Body of pancreas (tissue), 4 donors: ENCODE results near the gene UFD1. TPM values are rescaled to one million over a fixed set of nuclear protein-coding genes. Genes with fewer than 3 reads are reported as not detected.
A peak's percentile ranks its signal among the peaks of the same experiment; 100 is the strongest.
"Not testable (repeated sequence)": the region's sequence is repeated elsewhere in the genome, so short reads cannot be mapped to it uniquely, and the experiment has no call there.

Source experiments
- ATAC-seq: fragments of 150-250 bp; one replicate; pipeline ENCODE4 v1.9.1; 2016
- DNase-seq, 4 donors: peaks; one replicate each; pipeline ENCODE4 v3.0.0-alpha.2; 2019
- H3K27ac ChIP-seq, 4 donors: fragments of 200-600 bp; sonication (generic); 1 replicate in 3 of 4; 2 replicates in 1 of 4; pipeline versions ENCODE4 v1.5.1 to v1.6.1; 2016 to 2019; ENCODE audit warnings: mild to moderate bottlenecking in 1 of 4, mixed read lengths in 1 of 4, moderate library complexity in 1 of 4
- H3K27me3 ChIP-seq, 2 donors: fragments of 200-600 bp; sonication (generic); one replicate each; pipeline ENCODE4 v1.6.0; 2016; ENCODE audit warnings: mild to moderate bottlenecking in 1 of 2
- H3K36me3 ChIP-seq, 2 donors: fragments of 200-600 bp; sonication (generic); replicated peaks in 1 of 2; 2 replicates each; pipeline ENCODE4 v1.5.1; 2016; ENCODE audit warnings: low read depth in 2 of 2; ENCODE audit not compliant: insufficient read depth in 1 of 2
- H3K4me1 ChIP-seq: fragments of 200-600 bp; sonication (generic); one replicate; pipeline ENCODE4 v1.6.0; 2016
- H3K4me3 ChIP-seq, 2 donors: fragments of 200-600 bp; sonication (generic); 1 replicate in 1 of 2; 2 replicates in 1 of 2; pipeline ENCODE4 v1.5.1; 2016 to 2019
- H3K9me3 ChIP-seq, 3 donors: fragments of 200-600 bp; sonication (generic); 1 replicate in 2 of 3; 2 replicates in 1 of 3; pipeline ENCODE4 v1.5.1; 2016
- CTCF ChIP-seq, 7 experiments: fragments of 450-650 bp in 4 of 7; fragments of 200-600 bp in 3 of 7; sonication (generic) in 3 of 7; IDR thresholded peaks; one replicate each; pipeline ENCODE4 v1.5.1; 2016 to 2019; ENCODE audit warnings: antibody characterized with exemption in 7 of 7
- POLR2A ChIP-seq, 3 donors: fragments of 450-650 bp; IDR thresholded peaks; one replicate each; pipeline ENCODE4 v1.6.1; 2016; ENCODE audit warnings: antibody characterized with exemption in 3 of 3, mild to moderate bottlenecking in 2 of 3
- WGBS, 2 donors: methylation state at CpG; one replicate each; pipeline ENCODE4 v1.1.5; 2017; 5-methylcytosine and 5-hydroxymethylcytosine counted together
- intact Hi-C: fragments of 100-400 bp; cut with DNase I; formaldehyde crosslinking; loops from one replicate; pipeline ENCODE4 v1.15.1; 2023
- total RNA-seq, 2 donors: library from RNA; depleted of rRNA; stranded (reverse); fragments of >200 nt; gene quantifications; one replicate each; pipeline ENCODE4 v1.1.0, GENCODE V29; 2016

UFD1 gene
- total RNA-seq, 2 donors from 2014 or later: 13.2 to 27.2 TPM

GRCh38 chr22:19447330-19448075 is 31.5 kb downstream of the UFD1 start, which contains the start of gene C22orf39:
C22orf39 (minus strand) TSS chr22:19447711; CDS start chr22:19447688, 23 bp downstream.
- WGBS, 2 donors: 0% methylated on average over 6 to 92 of the region's 92 CpGs
- peak in 1 of 7 experiments; percentile 19 for TF ChIP-seq CTCF (IDR thresholded peaks at IDR 0.05)
- peak; percentile 84 to 97 (median 85) for TF ChIP-seq POLR2A (IDR thresholded peaks at IDR 0.05)
- ATAC-seq (peak; percentile 94), DNase-seq (peak; percentile 91 to 95 (median 92))
- Histone ChIP-seq H3K4me1 (peaks cover 41% of the 10 kb centered on the region), H3K27me3 (no peaks in the 10 kb centered on the region), H3K9me3 (no peaks in the 10 kb centered on the region), H3K36me3 (no peaks in the 10 kb centered on the region), H3K4me3 (peak within 1 kb of the TSS; percentile 61 to 72), H3K27ac (peak within 1 kb of the TSS; percentile 95 to 99 (median 97))
- intact Hi-C loops: no loop called here

GRCh38 chr22:19446603-19447329 is 32.2 kb downstream of the UFD1 start:
- 18 to 19% methylated on average over 21 to 22 of the region's 22 CpGs for WGBS, 2 donors
- H3K36me3 ChIP-seq: no peaks in the 10 kb centered on the region
- H3K9me3 ChIP-seq: no peaks in the 10 kb centered on the region
- no peaks in the 10 kb centered on the region for H3K27me3 ChIP-seq
- no peak for TF ChIP-seq POLR2A (IDR thresholded peaks at IDR 0.05)
- no peak for TF ChIP-seq CTCF (IDR thresholded peaks at IDR 0.05)
- peak overlapping the region; percentile 95 to 99 (median 97) for H3K27ac ChIP-seq
- peaks cover 41% of the 10 kb centered on the region for H3K4me1 ChIP-seq
- intact Hi-C loops: no loop called here
- ATAC-seq: peak; percentile 5
- DNase-seq: peak in 1 of 4 donors; percentile 15
- H3K4me3 ChIP-seq: peak overlapping the region; percentile 61 to 72

GRCh38 chr22:19445279-19445982 is 33.6 kb downstream of the UFD1 start:
- intact Hi-C loops, H3K36me3 ChIP-seq, H3K9me3 ChIP-seq, H3K27ac ChIP-seq, H3K4me3 ChIP-seq, DNase-seq, H3K27me3 ChIP-seq, ATAC-seq: not testable (repeated sequence)
- WGBS, 2 donors: 78 to 80% methylated on average over 9 of the region's 9 CpGs
- H3K4me1 ChIP-seq: peaks cover 41% of the 10 kb centered on the region

- DNase-seq (no peak), ATAC-seq (no peak)
- no peak for TF ChIP-seq POLR2A (IDR thresholded peaks at IDR 0.05)
- Histone ChIP-seq H3K9me3 (no peaks in the 10 kb centered on the region), H3K27me3 (no peaks in the 10 kb centered on the region), H3K4me1 (peaks cover 32% of the 10 kb centered on the region), H3K4me3 (no peak overlapping the region), H3K36me3 (no peaks in the 10 kb centered on the region), H3K27ac (no peak overlapping the region)
- intact Hi-C loops: no loop called here
- WGBS, 2 donors: 59 to 69% methylated on average over 5 to 7 of the region's 7 CpGs
These were observed 35.3 kb downstream of the UFD1 start for GRCh38 chr22:19443544-19444211.

- intact Hi-C loops: no loop called here
- ATAC-seq: no peak
- WGBS, 2 donors: 93 to 94% methylated on average over 2 of the region's 2 CpGs
These were observed 36.8 kb downstream of the UFD1 start for GRCh38 chr22:19442166-19442565.

More at GRCh38 chr22:19442166-19442565, 36.8 kb downstream of the UFD1 start:
- Histone ChIP-seq H3K27ac (no peak overlapping the region), H3K9me3 (no peaks in the 10 kb centered on the region), H3K4me1 (peaks cover 25% of the 10 kb centered on the region), H3K36me3 (no peaks in the 10 kb centered on the region), H3K4me3 (no peak overlapping the region), H3K27me3 (no peaks in the 10 kb centered on the region)
- TF ChIP-seq POLR2A (IDR thresholded peaks at IDR 0.05) (no peak), CTCF (IDR thresholded peaks at IDR 0.05) (no peak)
- DNase-seq: no peak
